B cell (primary cell): ENCODE results near the gene CACNA1A. TPM values are rescaled to one million over a fixed set of nuclear protein-coding genes. Genes with fewer than 3 reads are reported as not detected.
"Not testable (repeated sequence)": the region's sequence is repeated elsewhere in the genome, so short reads cannot be mapped to it uniquely, and the experiment has no call there.

Source experiments
- ATAC-seq: fragments of 200-7000 bp; cut with Tn5 transposase; one replicate; pipeline ENCODE4 v1.10.0; 2021; ENCODE audit warnings: low read depth, mild to moderate bottlenecking, moderate number of reproducible peaks, moderate library complexity
- CTCF ChIA-PET: fragments of 350-600 bp; sonication (Branson Sonifier 250); formaldehyde crosslinking; loops from one replicate; lab custom pipeline; 2021; ENCODE audit warnings: antibody characterized with exemption, inconsistent platforms; lab: Charles Lee
- POLR2A ChIA-PET: fragments of 350-600 bp; sonication (Branson Sonifier 250); formaldehyde crosslinking; loops from one replicate; lab custom pipeline; 2021; ENCODE audit warnings: antibody characterized with exemption; lab: Charles Lee
- DNase-seq: peaks from one replicate; pipeline ENCODE4 v3.0.0; 2013
- H2AFZ ChIP-seq: 2 replicates; pipeline ENCODE4 v1.6.1; 2012; ENCODE audit warnings: mild to moderate bottlenecking, low read depth, low read length; ENCODE audit not compliant: insufficient read depth, poor library complexity, severe bottlenecking
- H3K27ac ChIP-seq, 2 donors: 1 replicate in 1 of 2; 2 replicates in 1 of 2; pipeline ENCODE4 v1.5.1; 2012 to 2013; ENCODE audit warnings: low read length in 2 of 2, mild to moderate bottlenecking in 2 of 2, moderate library complexity in 1 of 2
- H3K27me3 ChIP-seq, 4 experiments: fragments of 200-600 bp in 1 of 4; sonication (generic) in 1 of 4; replicated peaks in 1 of 4; 1 replicate in 2 of 4; 2 replicates in 2 of 4; pipeline versions ENCODE4 v1.6.1 to v1.7.0; 2013 to 2016; ENCODE audit warnings: low read length in 3 of 4, mild to moderate bottlenecking in 2 of 4, mixed read lengths in 1 of 4, moderate library complexity in 1 of 4; ENCODE audit not compliant: insufficient read depth in 4 of 4, control insufficient read depth in 3 of 4; ENCODE audit errors: control extremely low read depth in 1 of 4
- H3K36me3 ChIP-seq, 2 experiments: replicated peaks in 1 of 2; 1 replicate in 1 of 2; 2 replicates in 1 of 2; pipeline versions ENCODE4 v1.6.1 to v1.7.1; 2013; ENCODE audit warnings: low read length in 1 of 2; ENCODE audit not compliant: insufficient read depth in 2 of 2, control insufficient read depth in 1 of 2; ENCODE audit errors: control extremely low read depth in 1 of 2, extremely low read depth in 1 of 2
- H3K4me1 ChIP-seq, 2 donors: fragments of 200-600 bp in 1 of 2; sonication (generic) in 1 of 2; 1 replicate in 1 of 2; 2 replicates in 1 of 2; pipeline versions ENCODE4 v1.5.1 to v1.6.1; 2013 to 2017; ENCODE audit warnings: low read length in 2 of 2; ENCODE audit not compliant: control insufficient read depth in 2 of 2, insufficient read depth in 2 of 2
- H3K4me2 ChIP-seq: replicated peaks from 2 replicates; pipeline ENCODE3; 2012; ENCODE audit warnings: mild to moderate bottlenecking, low read depth, low read length; ENCODE audit not compliant: poor library complexity, severe bottlenecking
- H3K4me3 ChIP-seq, 5 experiments: fragments of 200-600 bp in 1 of 5; sonication (generic) in 1 of 5; 1 replicate in 3 of 5; 2 replicates in 2 of 5; pipeline versions ENCODE4 v1.5.1 to v1.7.0; 2011 to 2016; ENCODE audit warnings: low read length in 4 of 5, mild to moderate bottlenecking in 4 of 5, low read depth in 2 of 5, control low read depth in 1 of 5, moderate library complexity in 1 of 5; ENCODE audit not compliant: insufficient read depth in 1 of 5; ENCODE audit errors: control extremely low read depth in 1 of 5, extremely low read depth in 1 of 5
- H3K79me2 ChIP-seq: fragments of 200-600 bp; sonication (generic); one replicate; pipeline ENCODE4 v1.6.0; 2016; ENCODE audit warnings: low read length; ENCODE audit not compliant: control insufficient read depth, insufficient read depth
- H3K9ac ChIP-seq: fragments of 200-600 bp; sonication (generic); 2 replicates; pipeline ENCODE4 v1.6.1; 2017; ENCODE audit warnings: mild to moderate bottlenecking, low read length, moderate library complexity
- H3K9me3 ChIP-seq, 3 donors: one replicate each; pipeline versions ENCODE4 v1.6.1 to v1.7.1; 2013; ENCODE audit warnings: low read length in 2 of 3; ENCODE audit not compliant: control insufficient read depth in 2 of 3, insufficient read depth in 1 of 3; ENCODE audit errors: control extremely low read depth in 1 of 3
- H4K20me1 ChIP-seq: 2 replicates; pipeline ENCODE4 v1.6.0; 2012; ENCODE audit warnings: mild to moderate bottlenecking, low read length; ENCODE audit not compliant: insufficient read depth, control insufficient read depth, poor library complexity, severe bottlenecking
- H3K27ac Mint-ChIP-seq: one replicate; pipeline ENCODE4 v1.8.0; 2021; ENCODE audit warnings: mixed read lengths
- H3K27me3 Mint-ChIP-seq: one replicate; pipeline ENCODE4 v1.8.0; 2021; ENCODE audit warnings: mixed read lengths
- H3K4me1 Mint-ChIP-seq: one replicate; pipeline ENCODE4 v1.8.0; 2021; ENCODE audit warnings: mixed read lengths
- H3K4me3 Mint-ChIP-seq: one replicate; pipeline ENCODE4 v1.8.0; 2021; ENCODE audit warnings: mixed read lengths
- H3K9me3 Mint-ChIP-seq: one replicate; pipeline ENCODE4 v1.8.0; 2022; ENCODE audit warnings: mixed read lengths; ENCODE audit not compliant: insufficient read depth
- CTCF ChIP-seq: fragments of 200-600 bp; IDR thresholded peaks from one replicate; pipeline ENCODE4 v1.8.0; 2022; ENCODE audit warnings: antibody characterized with exemption, mild to moderate bottlenecking
- EZH2 ChIP-seq: IDR thresholded peaks from 2 replicates; pipeline ENCODE4 v1.6.1; 2012; ENCODE audit warnings: borderline replicate concordance, low read depth, mild to moderate bottlenecking, moderate library complexity, low read length; ENCODE audit not compliant: insufficient read depth, poor library complexity, severe bottlenecking
- WGBS: methylation state at CpG from one replicate; pipeline ENCODE4 v1.1.5; 2013; ENCODE audit warnings: missing lambda C conversion rate; ENCODE audit not compliant: insufficient coverage; 5-methylcytosine and 5-hydroxymethylcytosine counted together
- intact Hi-C: fragments of 100-400 bp; cut with micrococcal nuclease; formaldehyde crosslinking; loops from one replicate; pipeline ENCODE4 v1.10.0; 2022
- polyA plus RNA-seq: library from polyadenylated mRNA; depleted of rRNA; stranded (reverse); fragments of >200 nt; gene quantifications from 2 replicates; pipeline ENCODE4 v1.2.3, GENCODE V29; 2012
- total RNA-seq, 2 donors: library from RNA; stranded (reverse); fragments of 120-200 nt in 1 of 2; gene quantifications; 1 replicate in 1 of 2; 2 replicates in 1 of 2; pipeline versions ENCODE4 v1.2.3 to v1.2.4, GENCODE V29; 2013 to 2022

The CACNA1A gene
- total and polyA plus RNA-seq, 2 donors (not counting 1 experiment from before 2014, with no cell fraction given): 1.2 to 1.3 TPM

- H3K9me3 ChIP-seq, H3K36me3 ChIP-seq, H3K27ac Mint-ChIP-seq, H3K27me3 ChIP-seq, H3K27ac ChIP-seq, H4K20me1 ChIP-seq, H3K4me2 ChIP-seq, H3K9ac ChIP-seq, POLR2A ChIA-PET, H2AFZ ChIP-seq, DNase-seq, H3K9me3 Mint-ChIP-seq, intact Hi-C loops, H3K27me3 Mint-ChIP-seq, H3K4me3 ChIP-seq, ATAC-seq, H3K4me3 Mint-ChIP-seq: not testable (repeated sequence)
- H3K79me2 ChIP-seq: peaks cover 12% of the 10 kb centered on the region
- WGBS: over 99% methylated on average over 15 of the region's 23 CpGs
- peaks cover 27 to 43% of the 10 kb centered on the region in 2 donors for H3K4me1 ChIP-seq
- CTCF ChIA-PET: interaction anchor here (5.6 kb wide), 1 partner anchor 9 kb away, joined by 50 read pairs; no protein-coding TSS in a partner anchor
- peaks cover 37% of the 10 kb centered on the region for H3K4me1 Mint-ChIP-seq
Observed at GRCh38 chr19:13184926-13185325, 321.4 kb downstream of the CACNA1A start.

- whole genome bisulfite sequencing: 20% methylated on average over 6 of the region's 16 CpGs
- no peak overlapping the region for H3K4me3 ChIP-seq
- no peaks in the 10 kb centered on the region for H4K20me1 ChIP-seq
- peaks cover 29% of the 10 kb centered on the region for H3K4me1 Mint-ChIP-seq
- H2AFZ ChIP-seq: peak overlapping the region; percentile 72
- H3K27me3 Mint-ChIP-seq: no peaks in the 10 kb centered on the region
- ATAC-seq (peak; percentile 58), DNase-seq (peak; percentile 49)
- no peaks in the 10 kb centered on the region for H3K27me3 ChIP-seq
- no peaks in the 10 kb centered on the region for H3K36me3 ChIP-seq
- no peak overlapping the region for H3K27ac ChIP-seq
- H3K9ac ChIP-seq: peak overlapping the region; percentile 5
- H3K27ac Mint-ChIP-seq: peak overlapping the region; percentile 84
- ChIA-PET CTCF (interaction anchor here (0.6 to 5.6 kb wide), 10 partner anchors 12 to 218 kb away, joined by 3 to 50 read pairs (median 6); no protein-coding TSS in a partner anchor), POLR2A (interaction anchor here (0.6 to 3.3 kb wide), 10 partner anchors 11 to 799 kb away, joined by 3 to 38 read pairs (median 6); no protein-coding TSS in a partner anchor)
- H3K4me1 ChIP-seq: peaks cover 27 to 37% of the 10 kb centered on the region in 2 donors
- peak overlapping the region; percentile 62 for H3K4me3 Mint-ChIP-seq
- no peaks in the 10 kb centered on the region for H3K9me3 ChIP-seq
- intact Hi-C loops: no loop called here
- no peak for TF ChIP-seq EZH2
- no peak for TF ChIP-seq CTCF
- peak overlapping the region; percentile 52 for H3K4me2 ChIP-seq
- H3K79me2 ChIP-seq: peaks cover 22% of the 10 kb centered on the region
- no peaks in the 10 kb centered on the region for H3K9me3 Mint-ChIP-seq
Observed at GRCh38 chr19:13181747-13182388, 324.4 kb downstream of the CACNA1A start.

- H3K4me3 Mint-ChIP-seq, H3K27me3 ChIP-seq, H3K27me3 Mint-ChIP-seq, H4K20me1 ChIP-seq, DNase-seq, H3K36me3 ChIP-seq, H3K9ac ChIP-seq, H3K9me3 Mint-ChIP-seq, H3K27ac Mint-ChIP-seq, H2AFZ ChIP-seq, intact Hi-C loops, H3K9me3 ChIP-seq, H3K4me2 ChIP-seq, H3K27ac ChIP-seq, ATAC-seq, H3K4me3 ChIP-seq: not testable (repeated sequence)
- Histone ChIP-seq H3K79me2 (peaks cover 31% of the 10 kb centered on the region), H3K4me1 (peaks cover 34 to 55% of the 10 kb centered on the region in 2 donors)
- WGBS: 98% methylated on average over 10 of the region's 10 CpGs
- CTCF ChIA-PET: interaction anchor here (0.6 to 1.2 kb wide), 3 partner anchors 9 to 293 kb away, joined by 3 to 6 read pairs (median 4); no protein-coding TSS in a partner anchor
- H3K4me1 Mint-ChIP-seq: peaks cover 34% of the 10 kb centered on the region
- POLR2A ChIA-PET: interaction anchor here (0.5 to 1.0 kb wide), 4 partner anchors 9 to 44 kb away, joined by 5 to 9 read pairs (median 6); no protein-coding TSS in a partner anchor
Observed at GRCh38 chr19:13178291-13178690, 328.0 kb downstream of the CACNA1A start.
